HG02571 (cell line): ENCODE measurements around the gene TTLL9.

Experiments used
- ATAC-seq: cut with Tn5 transposase; IDR thresholded peaks from one replicate; pipeline ENCODE4 v1.9.1; 2021; ENCODE audit warnings: mild to moderate bottlenecking, moderate library complexity; ENCODE audit not compliant: unreplicated experiment

The TTLL9 gene

GRCh38 chr20:31857861-31858759 lies 12.3 kb upstream of the TTLL9 start:
- no peak for ATAC-seq

GRCh38 chr20:31858760-31859083 lies 11.7 kb upstream of the TTLL9 start:
- no peak for ATAC-seq

- ATAC-seq, result no peak
These were observed 11.0 kb upstream of the TTLL9 start for GRCh38 chr20:31859266-31859997.

GRCh38 chr20:31859998-31860380 lies 10.4 kb upstream of the TTLL9 start:
- ATAC-seq, result no peak

- ATAC-seq, result no peak
These were observed 9.9 kb upstream of the TTLL9 start for GRCh38 chr20:31860390-31861134.

GRCh38 chr20:31861135-31861384 lies 9.4 kb upstream of the TTLL9 start:
- ATAC-seq, result no peak

GRCh38 chr20:31861385-31862156 lies 8.9 kb upstream of the TTLL9 start:
- ATAC-seq, result no peak

- ATAC-seq, result no peak
These were observed 8.3 kb upstream of the TTLL9 start for GRCh38 chr20:31862157-31862470.

- no peak for ATAC-seq
These were observed 7.9 kb upstream of the TTLL9 start for GRCh38 chr20:31862506-31862905.

GRCh38 chr20:31863296-31864085 lies 6.9 kb upstream of the TTLL9 start:
- no peak for ATAC-seq

- ATAC-seq, result no peak
These were observed 5.7 kb upstream of the TTLL9 start for GRCh38 chr20:31864521-31865400.

GRCh38 chr20:31866221-31866620 lies 4.2 kb upstream of the TTLL9 start:
- no peak for ATAC-seq

GRCh38 chr20:31868853-31869672 lies 1.4 kb upstream of the TTLL9 start:
- no peak for ATAC-seq

GRCh38 chr20:31869673-31869941 lies 827 bp upstream of the TTLL9 start:
- ATAC-seq, result no peak

- no peak for ATAC-seq
These were observed 538 bp downstream of the TTLL9 start for GRCh38 chr20:31870726-31871617.

- ATAC-seq, result no peak
These were observed 1.2 kb downstream of the TTLL9 start for GRCh38 chr20:31871618-31871954.

- no peak for ATAC-seq
These were observed 2.0 kb downstream of the TTLL9 start for GRCh38 chr20:31872406-31872805.

GRCh38 chr20:31875671-31876070 lies 5.2 kb downstream of the TTLL9 start:
- no peak for ATAC-seq
